DND-41 (cell line): Measurements from ENCODE around the gene PCNX2.

Experiments used
- ATAC-seq: fragments of 200-7000 bp; cut with Tn5 transposase; 3 replicates; pipeline ENCODE4 v1.9.1; 2021; ENCODE audit warnings: low read depth; ENCODE audit not compliant: insufficient read depth
- DNase-seq: peaks from one replicate; pipeline ENCODE4 v3.0.0-alpha.2; 2020
- H2AFZ ChIP-seq: 2 replicates; pipeline ENCODE4 v1.6.0; 2012; ENCODE audit warnings: low read depth, low read length
- H3K27ac ChIP-seq: 2 replicates; pipeline ENCODE4 v1.5.1; 2012; ENCODE audit warnings: low read length, inconsistent platforms
- H3K27me3 ChIP-seq: fragments of 200-600 bp; sonication (generic); 2 replicates; pipeline ENCODE4 v1.6.0; 2012; ENCODE audit warnings: low read length, mild to moderate bottlenecking, inconsistent platforms; ENCODE audit not compliant: insufficient read depth, poor library complexity
- H3K36me3 ChIP-seq: 2 replicates; pipeline ENCODE4 v1.5.1; 2012; ENCODE audit warnings: low read length, inconsistent platforms; ENCODE audit not compliant: insufficient read depth
- H3K4me1 ChIP-seq: 2 replicates; pipeline ENCODE4 v1.5.1; 2012; ENCODE audit warnings: mild to moderate bottlenecking, low read length; ENCODE audit not compliant: insufficient read depth
- H3K4me2 ChIP-seq: 2 replicates; pipeline ENCODE4 v1.6.0; 2012; ENCODE audit warnings: mild to moderate bottlenecking, moderate library complexity, low read length, inconsistent platforms; ENCODE audit not compliant: insufficient read depth
- H3K4me3 ChIP-seq, 2 experiments: fragments of 200-600 bp in 1 of 2; shearing (Covaris generic) in 1 of 2; 2 replicates each; pipeline ENCODE4 v1.5.1; 2012 to 2016; ENCODE audit warnings: inconsistent platforms in 2 of 2, low read length in 2 of 2, mild to moderate bottlenecking in 2 of 2, low read depth in 1 of 2, moderate library complexity in 1 of 2
- H3K79me2 ChIP-seq: 2 replicates; pipeline ENCODE4 v1.6.0; 2012; ENCODE audit warnings: low read length, inconsistent platforms; ENCODE audit not compliant: insufficient read depth
- H3K9ac ChIP-seq: 2 replicates; pipeline ENCODE4 v1.6.0; 2012; ENCODE audit warnings: low read depth, mild to moderate bottlenecking, inconsistent platforms, low read length, moderate library complexity
- H3K9me3 ChIP-seq: 2 replicates; pipeline ENCODE4 v1.5.1; 2012; ENCODE audit warnings: low read length, moderate library complexity, mild to moderate bottlenecking, inconsistent platforms; ENCODE audit not compliant: insufficient read depth, severe bottlenecking
- H4K20me1 ChIP-seq: 2 replicates; pipeline ENCODE4 v1.6.0; 2012; ENCODE audit warnings: low read length; ENCODE audit not compliant: insufficient read depth
- EZH2 ChIP-seq: IDR thresholded peaks from 3 replicates; pipeline ENCODE4 v1.6.1; 2012; ENCODE audit warnings: borderline replicate concordance, low read depth, mild to moderate bottlenecking, moderate library complexity, low read length, inconsistent platforms; ENCODE audit not compliant: severe bottlenecking
- TF ChIP-seq, protein P1 (sequence below): IDR thresholded peaks from 2 replicates; pipeline ENCODE4 v1.5.1; 2012; ENCODE audit warnings: borderline replicate concordance, low read length, moderate library complexity, mild to moderate bottlenecking; ENCODE audit not compliant: poor library complexity, severe bottlenecking; ENCODE audit errors: extremely low read depth

PCNX2 gene

DNA sequence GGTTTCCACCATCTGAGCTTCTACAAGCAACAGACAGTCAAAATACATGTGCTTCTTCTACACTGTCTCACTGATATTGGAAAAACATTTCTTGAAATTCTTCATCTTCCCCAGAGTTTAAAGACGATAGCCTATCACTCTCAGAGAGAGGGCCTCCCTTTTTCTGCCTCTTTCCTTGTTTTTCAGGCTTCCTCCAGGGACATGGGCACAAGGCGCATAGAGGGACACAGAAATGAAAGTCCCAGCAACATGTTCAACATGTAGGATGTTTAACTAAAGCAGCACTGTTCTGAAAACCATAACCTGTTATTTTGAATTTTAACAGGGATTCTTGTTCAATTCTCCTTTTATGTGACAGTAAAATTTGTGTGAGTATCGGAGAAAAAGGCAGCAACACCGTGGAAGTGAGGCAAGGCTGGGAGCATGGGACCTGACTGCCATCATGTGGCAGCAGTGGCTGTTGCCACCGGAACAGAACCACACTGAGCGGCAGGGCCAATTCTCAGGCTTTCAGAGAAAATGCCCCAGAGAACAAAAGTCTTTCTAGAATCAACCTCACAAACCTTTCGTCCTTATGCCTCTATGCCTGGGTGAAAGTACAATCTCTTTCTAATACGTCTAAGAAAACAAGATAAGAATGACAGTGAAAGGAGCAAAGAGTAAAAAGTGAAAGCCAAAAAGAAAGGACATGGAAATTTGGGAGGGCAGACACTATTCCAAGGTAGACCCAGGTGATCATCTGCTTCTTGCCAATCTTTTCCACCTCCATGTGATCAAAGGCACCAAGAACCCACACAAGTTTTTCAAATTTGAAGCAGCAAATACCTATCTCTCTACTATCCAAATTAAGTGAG lies 54.5 kb downstream of the PCNX2 start:
- no peak overlapping the region for H3K9ac ChIP-seq
- H3K27me3 ChIP-seq = no peaks in the 10 kb centered on the region
- no peaks in the 10 kb centered on the region for H3K9me3 ChIP-seq
- ATAC-seq = peak; percentile 78
- peaks cover 7% of the 10 kb centered on the region; the same call in 1 of the 2 replicates for H3K36me3 ChIP-seq
- no peaks in the 10 kb centered on the region for H4K20me1 ChIP-seq
- no peak overlapping the region for H3K27ac ChIP-seq
- H2AFZ ChIP-seq = no peak overlapping the region
- TF ChIP-seq, protein P1, sequence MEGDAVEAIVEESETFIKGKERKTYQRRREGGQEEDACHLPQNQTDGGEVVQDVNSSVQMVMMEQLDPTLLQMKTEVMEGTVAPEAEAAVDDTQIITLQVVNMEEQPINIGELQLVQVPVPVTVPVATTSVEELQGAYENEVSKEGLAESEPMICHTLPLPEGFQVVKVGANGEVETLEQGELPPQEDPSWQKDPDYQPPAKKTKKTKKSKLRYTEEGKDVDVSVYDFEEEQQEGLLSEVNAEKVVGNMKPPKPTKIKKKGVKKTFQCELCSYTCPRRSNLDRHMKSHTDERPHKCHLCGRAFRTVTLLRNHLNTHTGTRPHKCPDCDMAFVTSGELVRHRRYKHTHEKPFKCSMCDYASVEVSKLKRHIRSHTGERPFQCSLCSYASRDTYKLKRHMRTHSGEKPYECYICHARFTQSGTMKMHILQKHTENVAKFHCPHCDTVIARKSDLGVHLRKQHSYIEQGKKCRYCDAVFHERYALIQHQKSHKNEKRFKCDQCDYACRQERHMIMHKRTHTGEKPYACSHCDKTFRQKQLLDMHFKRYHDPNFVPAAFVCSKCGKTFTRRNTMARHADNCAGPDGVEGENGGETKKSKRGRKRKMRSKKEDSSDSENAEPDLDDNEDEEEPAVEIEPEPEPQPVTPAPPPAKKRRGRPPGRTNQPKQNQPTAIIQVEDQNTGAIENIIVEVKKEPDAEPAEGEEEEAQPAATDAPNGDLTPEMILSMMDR = peak; percentile 85
- TF ChIP-seq EZH2 = no peak
- DNase-seq = peak; percentile 41
- no peak overlapping the region for H3K4me2 ChIP-seq
- H3K4me3 ChIP-seq = no peak overlapping the region
- no peaks in the 10 kb centered on the region for H3K4me1 ChIP-seq
- H3K79me2 ChIP-seq = no peaks in the 10 kb centered on the region

DNA sequence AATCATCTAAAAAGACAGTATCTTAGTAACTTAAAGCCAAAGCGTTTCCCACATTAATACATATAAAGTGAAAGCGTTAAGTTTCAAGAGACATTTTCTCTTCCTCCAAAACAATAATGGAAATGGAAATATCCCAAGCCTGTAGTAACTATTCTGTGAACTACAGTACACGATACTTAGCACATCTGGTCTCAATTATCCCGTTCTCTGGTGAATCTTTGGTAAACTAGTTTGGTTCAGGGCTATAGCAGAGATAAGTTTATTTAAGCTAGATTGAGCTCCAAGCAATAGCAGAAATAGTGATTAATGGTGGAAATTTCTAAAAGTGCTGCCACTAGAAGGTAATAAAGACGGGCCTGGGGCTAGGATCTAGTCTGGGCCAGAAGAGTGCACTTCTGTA lies 55.2 kb downstream of the PCNX2 start:
- Histone ChIP-seq H3K4me3 (no peak overlapping the region), H3K9ac (no peak overlapping the region), H3K36me3 (peaks cover 8% of the 10 kb centered on the region; the same call in 1 of the 2 replicates), H3K27ac (no peak overlapping the region), H2AFZ (no peak overlapping the region), H3K4me1 (no peaks in the 10 kb centered on the region), H4K20me1 (no peaks in the 10 kb centered on the region), H3K27me3 (no peaks in the 10 kb centered on the region), H3K79me2 (no peaks in the 10 kb centered on the region), H3K9me3 (no peaks in the 10 kb centered on the region), H3K4me2 (no peak overlapping the region)
- TF ChIP-seq EZH2 = no peak
- TF ChIP-seq, protein P1 = no peak
- no peak for DNase-seq
- ATAC-seq = no peak

DNA sequence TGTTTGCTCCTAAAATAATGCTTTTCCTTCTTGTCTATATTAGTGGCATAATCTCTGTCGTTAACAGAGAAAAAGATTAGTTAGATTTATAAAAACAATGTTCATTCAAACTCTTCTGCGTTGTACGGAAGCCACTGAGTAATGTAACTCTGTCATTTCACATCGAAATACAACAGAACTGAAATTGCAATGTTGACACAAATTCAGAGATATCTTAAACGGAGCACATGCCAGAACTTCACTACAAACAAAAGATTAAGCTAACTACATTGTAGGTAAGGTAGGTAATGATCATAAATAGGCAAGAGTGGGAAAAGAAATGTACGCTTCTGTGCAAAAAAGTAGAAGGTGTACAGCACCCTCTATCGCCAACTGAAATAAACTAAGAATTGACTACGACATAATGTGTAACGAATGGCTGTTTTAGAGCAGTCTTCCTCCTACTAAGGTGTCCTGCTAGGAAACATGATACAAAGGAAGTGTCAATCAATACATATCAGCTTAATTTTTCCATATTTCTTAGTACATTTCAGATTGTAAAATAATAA lies 56.6 kb downstream of the PCNX2 start:
- Histone ChIP-seq H3K9me3 (no peaks in the 10 kb centered on the region), H3K9ac (no peak overlapping the region), H3K27me3 (no peaks in the 10 kb centered on the region), H4K20me1 (no peaks in the 10 kb centered on the region), H3K4me2 (no peak overlapping the region), H3K79me2 (no peaks in the 10 kb centered on the region), H3K36me3 (peaks cover 10% of the 10 kb centered on the region; the same call in 1 of the 2 replicates), H3K4me1 (no peaks in the 10 kb centered on the region), H3K4me3 (no peak overlapping the region), H3K27ac (no peak overlapping the region), H2AFZ (no peak overlapping the region)
- DNase-seq (no peak), ATAC-seq (no peak)
- TF ChIP-seq, protein P1 = peak; percentile 30
- TF ChIP-seq EZH2 = no peak
